Epithelial cell of proximal tubule (primary cell): Measurements from ENCODE around the gene ZC3H18. TPM values are rescaled to one million over a fixed set of nuclear protein-coding genes. Genes with fewer than 3 reads are reported as not detected.

Source experiments
- DNase-seq: peaks from one replicate; pipeline ENCODE4 v3.0.0-alpha.2; 2011; ENCODE audit warnings: low read depth
- H3K4me3 ChIP-seq: 2 replicates; pipeline ENCODE4 v1.5.1; 2011; ENCODE audit warnings: low read depth, mild to moderate bottlenecking, low read length
- total RNA-seq: library from RNA; depleted of rRNA; stranded (reverse); fragments of >200 nt; gene quantifications from 2 replicates; pipeline ENCODE4 v1.2.3, GENCODE V29; 2015
- TF ChIP-seq, protein P1 (sequence below): conservative IDR thresholded peaks from 2 replicates; pipeline ENCODE4 v1.5.1; 2012; ENCODE audit warnings: low read depth, mild to moderate bottlenecking, low read length

Gene ZC3H18
- total RNA-seq, 1 donor from 2014 or later, result 18.3 TPM

DNA sequence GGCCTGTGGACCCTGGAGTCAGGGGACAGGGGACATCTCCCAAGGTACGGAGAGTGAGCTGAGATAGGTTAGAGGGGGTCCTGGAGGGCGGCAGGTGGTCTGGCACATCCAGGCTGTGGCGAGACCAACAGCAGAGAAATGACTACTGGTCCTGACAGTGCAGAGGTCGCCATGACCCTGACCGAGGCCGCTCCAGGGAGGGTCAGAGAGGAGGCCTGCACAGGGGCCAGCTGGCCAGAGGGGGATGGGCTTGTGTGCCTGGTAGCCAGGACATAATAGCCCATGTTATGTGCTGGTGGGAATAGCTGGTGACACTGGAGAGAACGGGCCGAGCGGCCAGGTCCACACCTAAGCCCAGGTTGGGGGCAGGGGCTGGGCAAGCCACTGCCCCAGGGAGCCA lies 40.6 kb upstream of the ZC3H18 start:
- no peak for DNase-seq
- TF ChIP-seq, protein P1, sequence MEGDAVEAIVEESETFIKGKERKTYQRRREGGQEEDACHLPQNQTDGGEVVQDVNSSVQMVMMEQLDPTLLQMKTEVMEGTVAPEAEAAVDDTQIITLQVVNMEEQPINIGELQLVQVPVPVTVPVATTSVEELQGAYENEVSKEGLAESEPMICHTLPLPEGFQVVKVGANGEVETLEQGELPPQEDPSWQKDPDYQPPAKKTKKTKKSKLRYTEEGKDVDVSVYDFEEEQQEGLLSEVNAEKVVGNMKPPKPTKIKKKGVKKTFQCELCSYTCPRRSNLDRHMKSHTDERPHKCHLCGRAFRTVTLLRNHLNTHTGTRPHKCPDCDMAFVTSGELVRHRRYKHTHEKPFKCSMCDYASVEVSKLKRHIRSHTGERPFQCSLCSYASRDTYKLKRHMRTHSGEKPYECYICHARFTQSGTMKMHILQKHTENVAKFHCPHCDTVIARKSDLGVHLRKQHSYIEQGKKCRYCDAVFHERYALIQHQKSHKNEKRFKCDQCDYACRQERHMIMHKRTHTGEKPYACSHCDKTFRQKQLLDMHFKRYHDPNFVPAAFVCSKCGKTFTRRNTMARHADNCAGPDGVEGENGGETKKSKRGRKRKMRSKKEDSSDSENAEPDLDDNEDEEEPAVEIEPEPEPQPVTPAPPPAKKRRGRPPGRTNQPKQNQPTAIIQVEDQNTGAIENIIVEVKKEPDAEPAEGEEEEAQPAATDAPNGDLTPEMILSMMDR, result no peak
- H3K4me3 ChIP-seq, result no peak overlapping the region

GRCh38 chr16:88530051-88530857 lies 39.9 kb upstream of the ZC3H18 start:
- no peak for DNase-seq
- H3K4me3 ChIP-seq, result no peak overlapping the region
- TF ChIP-seq, protein P1, result no peak

- H3K4me3 ChIP-seq, result no peak overlapping the region
- no peak for DNase-seq
- TF ChIP-seq, protein P1, result no peak
These were observed 39.4 kb upstream of the ZC3H18 start for GRCh38 chr16:88530858-88531203.

DNA sequence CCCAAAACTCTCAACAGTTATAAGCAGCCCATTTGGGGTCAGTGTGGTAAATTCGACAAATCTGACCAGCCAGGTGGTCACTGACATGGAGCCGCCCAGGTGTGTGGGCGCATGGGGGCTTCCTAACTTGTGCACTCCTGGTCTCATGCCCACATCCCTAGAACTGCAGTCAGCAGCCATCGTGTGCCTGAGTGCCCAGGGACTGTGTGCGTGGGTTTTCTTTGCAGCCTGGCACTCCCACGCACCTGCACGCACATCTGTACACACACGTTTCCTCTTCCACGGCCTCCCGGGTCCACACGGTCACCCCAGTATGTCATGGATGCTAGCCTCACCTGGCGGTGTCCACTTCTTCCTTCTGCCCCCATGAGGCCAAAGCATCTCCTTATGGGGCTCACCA lies 38.9 kb upstream of the ZC3H18 start:
- H3K4me3 ChIP-seq, result no peak overlapping the region
- TF ChIP-seq, protein P1, result no peak
- DNase-seq, result no peak

GRCh38 chr16:88531931-88532433 lies 38.2 kb upstream of the ZC3H18 start:
- DNase-seq, result no peak
- TF ChIP-seq, protein P1, result no peak
- no peak overlapping the region for H3K4me3 ChIP-seq

DNA sequence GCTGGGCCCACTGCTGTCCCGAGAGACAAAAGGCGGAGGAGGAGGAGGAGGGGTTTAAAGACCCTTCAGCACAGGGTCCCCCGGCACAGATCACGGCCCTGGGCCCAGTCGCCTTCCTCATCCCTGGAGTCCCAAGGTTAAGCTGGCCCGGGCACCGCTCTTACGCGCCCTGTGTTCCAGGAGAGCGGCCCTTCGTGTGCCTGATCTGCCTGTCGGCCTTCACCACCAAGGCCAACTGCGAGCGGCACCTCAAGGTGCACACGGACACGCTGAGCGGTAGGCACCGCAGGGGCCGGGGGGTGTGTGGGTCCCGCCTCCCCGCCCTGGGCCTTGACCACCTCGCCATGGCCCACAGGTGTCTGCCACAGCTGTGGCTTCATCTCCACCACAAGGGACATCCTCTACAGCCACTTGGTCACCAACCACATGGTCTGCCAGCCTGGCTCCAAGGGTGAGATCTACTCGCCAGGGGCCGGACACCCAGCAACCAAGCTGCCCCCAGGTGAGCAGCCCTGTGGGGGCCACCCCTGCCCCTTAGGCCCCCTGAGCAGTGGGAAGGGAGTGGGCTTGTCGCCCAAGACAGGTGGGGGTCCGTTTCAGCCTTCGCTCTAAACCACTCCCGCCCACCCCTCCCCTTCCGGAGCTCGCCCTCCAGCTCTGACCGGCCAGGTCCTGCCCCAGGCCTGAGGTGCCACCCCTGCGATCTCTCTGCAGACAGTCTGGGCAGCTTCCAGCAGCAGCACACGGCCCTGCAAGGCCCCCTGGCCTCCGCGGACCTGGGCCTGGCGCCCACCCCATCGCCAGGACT lies 37.6 kb upstream of the ZC3H18 start:
- TF ChIP-seq, protein P1, result no peak

More for the DNA sequence above, 37.6 kb upstream of the ZC3H18 start:
- DNase-seq, result no peak
- H3K4me3 ChIP-seq, result peak overlapping the region; percentile 44
